Endothelial cell of umbilical vein (primary cell): Measurements from ENCODE around the gene COMP. TPM values are rescaled to one million over a fixed set of nuclear protein-coding genes. Genes with fewer than 3 reads are reported as not detected.

Experiments
- BruUV-seq: library from RNA; stranded (reverse); fragments of 400-500 nt; replicated peaks from 2 replicates; lab custom pipeline; 2021; lab: Mats Ljungman, UMichigan
- CTCF ChIA-PET: fragments of 300-600, 350-600 bp; sonication (Branson Sonifier 250); formaldehyde crosslinking; loops from one replicate; lab custom pipeline; 2021; ENCODE audit warnings: antibody characterized with exemption, inconsistent platforms; lab: Charles Lee
- POLR2A ChIA-PET: fragments of 300-600, 350-600 bp; sonication (Branson Sonifier 250); formaldehyde crosslinking; loops from one replicate; lab custom pipeline; 2021; ENCODE audit warnings: antibody characterized with exemption, inconsistent platforms; lab: Charles Lee
- DNase-seq: peaks from one replicate; pipeline ENCODE4 v3.0.0-alpha.2; 2011; ENCODE audit warnings: low read depth, low spot score
- FAIRE-seq: peaks from 2 replicates; lab custom pipeline; 2011; peaks lifted over from hg19 to GRCh38; lab: Jason Lieb, UNC
- H2AFZ ChIP-seq: 2 replicates; pipeline ENCODE4 v1.6.0; 2012; ENCODE audit warnings: low read depth, low read length, control low read depth, inconsistent platforms
- H3K27ac ChIP-seq: 2 replicates; pipeline ENCODE4 v1.5.1; 2011; ENCODE audit warnings: low read depth, mild to moderate bottlenecking, control low read depth, low read length, moderate library complexity; ENCODE audit not compliant: insufficient read depth
- H3K27me3 ChIP-seq, 2 experiments: 2 replicates each; pipeline versions ENCODE4 v1.6.0 to v1.6.1; 2011; ENCODE audit warnings: low read length in 2 of 2, mixed read lengths in 1 of 2; ENCODE audit not compliant: control insufficient read depth in 2 of 2, insufficient read depth in 2 of 2
- H3K36me3 ChIP-seq, 2 experiments: 2 replicates in 1 of 2; 3 replicates in 1 of 2; pipeline ENCODE4 v1.5.1; 2011; ENCODE audit warnings: low read length in 2 of 2, mild to moderate bottlenecking in 1 of 2, moderate library complexity in 1 of 2; ENCODE audit not compliant: control insufficient read depth in 2 of 2, insufficient read depth in 2 of 2; ENCODE audit errors: extremely low read depth in 1 of 2
- H3K4me1 ChIP-seq: 3 replicates; pipeline ENCODE4 v1.5.1; 2011; ENCODE audit warnings: mild to moderate bottlenecking, low read length; ENCODE audit not compliant: control insufficient read depth, insufficient read depth; ENCODE audit errors: extremely low read depth
- H3K4me2 ChIP-seq: 2 replicates; pipeline ENCODE4 v1.6.1; 2011; ENCODE audit warnings: low read length, control low read depth, mixed read lengths; ENCODE audit not compliant: insufficient read depth
- H3K4me3 ChIP-seq, 3 experiments: fragments of 200-600 bp in 1 of 3; sonication (generic), shearing (Covaris generic) in 1 of 3; replicated peaks in 1 of 3; 2 replicates each; pipeline ENCODE4 v1.5.1; 2011 to 2016; ENCODE audit warnings: control low read depth in 3 of 3, low read length in 3 of 3, mild to moderate bottlenecking in 2 of 3, inconsistent platforms in 1 of 3, low read depth in 1 of 3, moderate library complexity in 1 of 3; ENCODE audit not compliant: insufficient read depth in 1 of 3
- H3K79me2 ChIP-seq: 2 replicates; pipeline ENCODE4 v1.6.0; 2012; ENCODE audit warnings: low read length, inconsistent platforms; ENCODE audit not compliant: control insufficient read depth, insufficient read depth
- H3K9ac ChIP-seq: replicated peaks from 2 replicates; pipeline ENCODE3; 2011; ENCODE audit warnings: low read length, control low read depth; ENCODE audit not compliant: insufficient read depth; ENCODE audit errors: extremely low read depth
- H3K9me1 ChIP-seq: replicated peaks from 3 replicates; pipeline ENCODE4 v1.6.0; 2011; ENCODE audit warnings: mild to moderate bottlenecking, low read length; ENCODE audit not compliant: control insufficient read depth, insufficient read depth; ENCODE audit errors: extremely low read depth
- H3K9me3 ChIP-seq: replicated peaks from 2 replicates; pipeline ENCODE4 v1.5.1; 2012; ENCODE audit warnings: low read length, inconsistent platforms; ENCODE audit not compliant: control insufficient read depth, insufficient read depth
- H4K20me1 ChIP-seq: replicated peaks from 2 replicates; pipeline ENCODE3; 2011; ENCODE audit warnings: mild to moderate bottlenecking, low read length; ENCODE audit not compliant: control insufficient read depth, insufficient read depth; ENCODE audit errors: extremely low read depth
- CTCF ChIP-seq, 2 donors: IDR thresholded peaks; 1 replicate in 1 of 2; 2 replicates in 1 of 2; pipeline ENCODE4 v1.5.1; 2011; ENCODE audit warnings: low read length in 2 of 2, mild to moderate bottlenecking in 2 of 2, moderate library complexity in 2 of 2, control low read depth in 1 of 2, inconsistent platforms in 1 of 2, low read depth in 1 of 2; ENCODE audit not compliant: insufficient read depth in 1 of 2; ENCODE audit errors: extremely low read depth in 1 of 2
- EZH2 ChIP-seq: IDR thresholded peaks from 2 replicates; pipeline ENCODE4 v1.6.1; 2012; ENCODE audit warnings: borderline replicate concordance, low read depth, mild to moderate bottlenecking, moderate library complexity, low read length, inconsistent platforms; ENCODE audit not compliant: severe bottlenecking
- FOS ChIP-seq: IDR thresholded peaks from 2 replicates; pipeline ENCODE4 v1.6.1; 2011; ENCODE audit warnings: mild to moderate bottlenecking, low read length, moderate library complexity, borderline replicate concordance; ENCODE audit not compliant: insufficient read depth
- GATA2 ChIP-seq: IDR thresholded peaks from 2 replicates; pipeline ENCODE4 v1.7.0; 2011; ENCODE audit warnings: low read depth, mild to moderate bottlenecking, moderate library complexity, mixed read lengths, low read length; ENCODE audit not compliant: insufficient read length, insufficient read depth
- JUN ChIP-seq: IDR thresholded peaks from 2 replicates; pipeline ENCODE4 v1.6.1; 2011; ENCODE audit warnings: borderline replicate concordance, low read depth; ENCODE audit not compliant: insufficient read length, insufficient read depth
- MAX ChIP-seq: IDR thresholded peaks from 2 replicates; pipeline ENCODE4 v1.6.1; 2011; ENCODE audit not compliant: insufficient read depth, insufficient read length
- MYC ChIP-seq: IDR thresholded peaks from one replicate; pipeline ENCODE4 v1.6.1; 2011; ENCODE audit warnings: mild to moderate bottlenecking, low read depth, low read length
- POLR2A ChIP-seq: IDR thresholded peaks from 2 replicates; pipeline ENCODE4 v1.6.1; 2012; ENCODE audit warnings: low read depth, mild to moderate bottlenecking, control low read depth, low read length
- POLR2AphosphoS5 ChIP-seq: IDR thresholded peaks from 2 replicates; pipeline ENCODE4 v1.6.1; 2012; ENCODE audit warnings: low read depth, mild to moderate bottlenecking, control low read depth, low read length, moderate library complexity; ENCODE audit not compliant: insufficient read depth
- dilution Hi-C: fragments of 300-500 bp; cut with MboI; formaldehyde crosslinking; loops from one replicate; pipeline ENCODE4 v1.15.0; 2019; ENCODE audit warnings: low sequenced_read_pairs; ENCODE audit not compliant: extremely low pct_ligation_motif_present
- intact Hi-C: fragments of 100-400 bp; cut with micrococcal nuclease; formaldehyde crosslinking; loops from one replicate; pipeline ENCODE4 v1.10.0; 2022
- polyA plus RNA-seq, 4 experiments: library from polyadenylated mRNA; depleted of rRNA in 3 of 4; stranded (reverse) in 3 of 4; unstranded in 1 of 4; fragments of >200 nt; gene quantifications; 2 replicates each; pipeline versions ENCODE4 v1.2.1 to v1.2.3, GENCODE V29; 2011 to 2012; ENCODE audit warnings: missing spikeins in 1 of 4
- total RNA-seq: library from RNA; stranded (reverse); gene quantifications from 2 replicates; pipeline ENCODE4 v1.2.3, GENCODE V29; 2021

Gene COMP
- total and polyA plus RNA-seq, 2 donors (not counting 3 experiments of a cell fraction or from before 2014, with no cell fraction given), result not detected

DNA sequence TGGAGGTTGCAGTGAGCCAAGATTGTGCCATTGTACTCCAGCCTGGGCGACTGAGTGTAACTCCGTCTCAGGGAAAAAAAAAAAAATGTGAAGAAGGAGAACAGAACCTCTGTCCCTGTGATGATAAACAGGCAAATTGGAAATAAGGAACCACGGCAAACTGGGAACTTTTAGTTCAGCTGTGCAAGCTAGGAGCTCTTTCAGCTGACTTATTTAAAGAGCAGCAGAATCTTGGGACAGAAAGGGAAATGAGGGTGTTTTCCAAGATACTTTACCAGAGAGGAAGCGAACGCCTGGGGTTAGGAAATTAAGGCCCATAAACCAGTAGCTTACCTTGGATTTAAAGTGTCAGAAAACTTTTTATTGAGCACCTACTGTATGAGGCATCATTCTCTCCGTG lies 37.7 kb upstream of the COMP start:
- H3K27me3 ChIP-seq, result peaks cover 2 to 4% of the 10 kb centered on the region in 2 experiments
- H3K27ac ChIP-seq, result no peak overlapping the region
- CTCF ChIA-PET, result interaction anchor here (0.7 to 1.4 kb wide), 3 partner anchors 11 to 31 kb away, joined by 3 to 4 read pairs (median 3); no protein-coding TSS in a partner anchor
- POLR2A ChIA-PET, result interaction anchor here (0.6 kb wide), 2 partner anchors 18 to 20 kb away, joined by 3 to 4 read pairs; no protein-coding TSS in a partner anchor
- peaks cover 8% of the 10 kb centered on the region for H3K4me1 ChIP-seq
- H4K20me1 ChIP-seq, result no peaks in the 10 kb centered on the region
- H3K4me2 ChIP-seq, result no peak overlapping the region
- H3K9ac ChIP-seq, result no peak overlapping the region
- H3K79me2 ChIP-seq, result peaks cover 20% of the 10 kb centered on the region
- intact Hi-C loops, result no loop called here
- no peak for FAIRE-seq
- H3K9me1 ChIP-seq, result no peaks in the 10 kb centered on the region
- BruUV-seq, result no TSS peak
- H2AFZ ChIP-seq, result no peak overlapping the region
- dilution Hi-C loops, result no loop called here
- no peak for DNase-seq
- no peak overlapping the region for H3K4me3 ChIP-seq
- no peaks in the 10 kb centered on the region for H3K36me3 ChIP-seq
- TF ChIP-seq MYC, result no peak
- no peak for TF ChIP-seq CTCF (IDR thresholded peaks at IDR 0.05; ENCODE audit: extremely low read depth in 1 of 2, insufficient read depth in 1 of 2, low read depth in 1 of 2, low read length in 2 of 2)
- no peak for TF ChIP-seq FOS
- no peak for TF ChIP-seq POLR2AphosphoS5
- no peak for TF ChIP-seq POLR2A
- TF ChIP-seq JUN, result no peak
- no peak for TF ChIP-seq MAX
- TF ChIP-seq EZH2, result no peak
- no peak for TF ChIP-seq GATA2
- no peaks in the 10 kb centered on the region for H3K9me3 ChIP-seq
